ENCODE measurements around the gene AARSD1.

The AARSD1 gene

DNA sequence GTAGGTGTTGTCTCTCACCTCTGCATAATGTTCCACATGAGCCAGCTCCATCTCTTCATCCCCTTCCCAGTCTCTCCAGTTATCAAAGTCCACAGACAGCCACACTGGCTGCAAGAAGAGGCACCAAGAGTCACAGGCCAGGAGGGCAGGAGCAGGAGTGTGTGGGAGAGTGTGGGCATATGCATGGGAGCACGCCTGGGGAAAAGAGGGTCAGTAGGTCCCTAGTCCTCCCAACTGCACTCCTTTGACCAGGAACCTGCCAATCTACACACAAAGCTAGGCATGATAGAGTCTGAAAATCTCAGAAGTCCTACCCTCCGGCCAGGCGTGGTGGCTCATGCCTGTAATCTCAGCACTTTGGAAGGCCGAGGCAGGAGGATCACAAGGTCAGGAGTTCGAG lies 7.3 kb upstream of the AARSD1 start:
- TF ChIP-seq, protein P1, sequence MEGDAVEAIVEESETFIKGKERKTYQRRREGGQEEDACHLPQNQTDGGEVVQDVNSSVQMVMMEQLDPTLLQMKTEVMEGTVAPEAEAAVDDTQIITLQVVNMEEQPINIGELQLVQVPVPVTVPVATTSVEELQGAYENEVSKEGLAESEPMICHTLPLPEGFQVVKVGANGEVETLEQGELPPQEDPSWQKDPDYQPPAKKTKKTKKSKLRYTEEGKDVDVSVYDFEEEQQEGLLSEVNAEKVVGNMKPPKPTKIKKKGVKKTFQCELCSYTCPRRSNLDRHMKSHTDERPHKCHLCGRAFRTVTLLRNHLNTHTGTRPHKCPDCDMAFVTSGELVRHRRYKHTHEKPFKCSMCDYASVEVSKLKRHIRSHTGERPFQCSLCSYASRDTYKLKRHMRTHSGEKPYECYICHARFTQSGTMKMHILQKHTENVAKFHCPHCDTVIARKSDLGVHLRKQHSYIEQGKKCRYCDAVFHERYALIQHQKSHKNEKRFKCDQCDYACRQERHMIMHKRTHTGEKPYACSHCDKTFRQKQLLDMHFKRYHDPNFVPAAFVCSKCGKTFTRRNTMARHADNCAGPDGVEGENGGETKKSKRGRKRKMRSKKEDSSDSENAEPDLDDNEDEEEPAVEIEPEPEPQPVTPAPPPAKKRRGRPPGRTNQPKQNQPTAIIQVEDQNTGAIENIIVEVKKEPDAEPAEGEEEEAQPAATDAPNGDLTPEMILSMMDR (IDR thresholded peaks at IDR 0.05), result no peak
- Histone ChIP-seq H3K36me3 (ENCODE audit: control insufficient read depth, insufficient read depth, low read length) (no peaks in the 10 kb centered on the region), H3K27me3 (ENCODE audit: control insufficient read depth, insufficient read depth, low read length) (no peaks in the 10 kb centered on the region), H3K4me3 (ENCODE audit: low read depth, low read length) (no peak overlapping the region), H3K4me1 (no peaks in the 10 kb centered on the region), H3K27ac (no peak overlapping the region), H3K4me2 (ENCODE audit: low read length) (no peak overlapping the region), H2AFZ (no peak overlapping the region), H3K9ac (no peak overlapping the region), H3K79me2 (no peaks in the 10 kb centered on the region), H3K9me3 (ENCODE audit: control insufficient read depth, low read length) (no peaks in the 10 kb centered on the region)

DNA sequence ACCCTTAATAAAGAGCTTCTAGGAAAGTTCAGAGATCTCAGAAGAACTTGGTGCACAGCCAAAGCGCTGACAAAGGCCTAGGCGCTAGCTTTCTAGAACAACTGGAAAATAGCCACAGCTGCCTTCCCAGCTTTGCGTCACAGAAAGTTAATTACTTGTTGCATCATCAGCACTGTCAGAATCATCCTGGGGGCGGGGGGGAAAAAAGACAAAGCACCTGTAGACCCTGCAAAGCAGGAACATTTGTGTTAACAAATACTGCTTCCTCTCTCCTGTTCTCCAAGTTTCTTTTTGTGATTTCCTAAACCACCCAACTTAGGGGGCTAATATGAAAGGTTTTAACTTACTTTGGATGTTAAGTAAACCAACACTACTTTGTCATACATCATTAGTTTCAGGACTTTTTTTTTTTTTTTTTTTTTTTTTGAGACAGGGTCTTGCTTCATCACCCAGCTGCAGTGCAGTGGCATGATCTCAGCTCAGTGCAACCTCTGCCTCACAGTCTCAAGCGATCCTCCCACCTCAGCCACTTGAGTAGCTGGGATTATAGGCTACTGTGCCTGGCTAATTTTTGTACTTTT lies 4.8 kb upstream of the AARSD1 start:
- no peaks in the 10 kb centered on the region for H3K4me1 ChIP-seq
- no peaks in the 10 kb centered on the region for H3K27me3 ChIP-seq (ENCODE audit: control insufficient read depth, insufficient read depth, low read length)
- no peaks in the 10 kb centered on the region for H3K9me3 ChIP-seq (ENCODE audit: control insufficient read depth, low read length)
- H3K9ac ChIP-seq, result no peak overlapping the region
- no peaks in the 10 kb centered on the region for H3K36me3 ChIP-seq (ENCODE audit: control insufficient read depth, insufficient read depth, low read length)
- H3K79me2 ChIP-seq, result no peaks in the 10 kb centered on the region
- no peak overlapping the region for H3K27ac ChIP-seq
- H3K4me2 ChIP-seq (ENCODE audit: low read length), result no peak overlapping the region
- no peak overlapping the region for H2AFZ ChIP-seq
- no peak overlapping the region for H3K4me3 ChIP-seq (ENCODE audit: low read depth, low read length)
- TF ChIP-seq, protein P1 (IDR thresholded peaks at IDR 0.05), result no peak

DNA sequence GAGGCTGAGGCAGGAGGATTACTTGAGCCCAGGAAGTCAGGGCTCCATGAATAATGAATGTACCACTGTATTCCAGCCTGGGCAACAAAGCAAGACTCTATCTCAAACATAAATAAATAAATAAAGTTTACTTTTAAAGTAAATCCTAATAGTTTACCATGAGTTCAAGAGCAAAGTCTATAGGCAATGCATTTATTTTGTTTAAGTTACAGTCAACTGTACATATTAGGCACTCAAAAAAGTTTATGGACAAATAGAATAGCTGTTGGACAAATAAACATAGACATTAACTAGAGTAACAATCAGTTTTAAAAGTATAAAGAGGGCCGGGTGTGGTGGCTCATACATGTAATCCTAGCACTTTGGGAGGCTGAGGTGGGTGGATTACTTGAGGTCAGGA lies 3.7 kb upstream of the AARSD1 start:
- no peak overlapping the region for H3K9ac ChIP-seq
- TF ChIP-seq, protein P1 (IDR thresholded peaks at IDR 0.05), result no peak

DNA sequence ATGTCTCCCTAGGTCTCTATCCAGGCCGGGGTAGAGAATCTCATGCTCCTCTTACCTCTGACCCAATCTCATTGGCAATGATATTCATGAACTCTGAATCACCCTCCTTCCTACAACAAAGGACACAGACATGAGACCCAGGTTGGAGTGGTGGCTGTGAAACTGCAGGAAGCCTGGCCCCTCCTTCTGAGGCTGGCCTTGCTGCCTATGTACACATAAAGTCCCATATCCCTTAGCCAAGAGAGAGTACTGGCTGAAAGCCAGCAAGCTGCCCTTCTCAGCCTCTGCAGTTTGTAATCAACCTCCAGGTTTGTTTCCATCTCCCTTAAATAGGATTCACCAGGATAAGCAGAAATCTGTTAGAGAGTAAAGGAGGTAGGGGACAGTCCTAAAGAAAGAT lies 10.6 kb downstream of the AARSD1 start:
- no peak overlapping the region for H3K4me3 ChIP-seq (ENCODE audit: low read depth, low read length)
- no peak overlapping the region for H3K9ac ChIP-seq
- H3K27ac ChIP-seq, result no peak overlapping the region
- H3K36me3 ChIP-seq (ENCODE audit: control insufficient read depth, insufficient read depth, low read length), result no peaks in the 10 kb centered on the region
- TF ChIP-seq, protein P1 (IDR thresholded peaks at IDR 0.05), result no peak
- no peak overlapping the region for H2AFZ ChIP-seq
- no peaks in the 10 kb centered on the region for H3K4me1 ChIP-seq
- H3K79me2 ChIP-seq, result no peaks in the 10 kb centered on the region
- H3K9me3 ChIP-seq (ENCODE audit: control insufficient read depth, low read length), result no peaks in the 10 kb centered on the region
- H3K4me2 ChIP-seq (ENCODE audit: low read length), result no peak overlapping the region
- no peaks in the 10 kb centered on the region for H3K27me3 ChIP-seq (ENCODE audit: control insufficient read depth, insufficient read depth, low read length)

More for the DNA sequence above, 3.7 kb upstream of the AARSD1 start:
- Histone ChIP-seq H3K4me1 (no peaks in the 10 kb centered on the region), H3K4me3 (ENCODE audit: low read depth, low read length) (no peak overlapping the region), H3K9me3 (ENCODE audit: control insufficient read depth, low read length) (no peaks in the 10 kb centered on the region), H3K79me2 (no peaks in the 10 kb centered on the region), H2AFZ (no peak overlapping the region), H3K4me2 (ENCODE audit: low read length) (no peak overlapping the region), H3K27me3 (ENCODE audit: control insufficient read depth, insufficient read depth, low read length) (no peaks in the 10 kb centered on the region), H3K27ac (no peak overlapping the region), H3K36me3 (ENCODE audit: control insufficient read depth, insufficient read depth, low read length) (no peaks in the 10 kb centered on the region)

DNA sequence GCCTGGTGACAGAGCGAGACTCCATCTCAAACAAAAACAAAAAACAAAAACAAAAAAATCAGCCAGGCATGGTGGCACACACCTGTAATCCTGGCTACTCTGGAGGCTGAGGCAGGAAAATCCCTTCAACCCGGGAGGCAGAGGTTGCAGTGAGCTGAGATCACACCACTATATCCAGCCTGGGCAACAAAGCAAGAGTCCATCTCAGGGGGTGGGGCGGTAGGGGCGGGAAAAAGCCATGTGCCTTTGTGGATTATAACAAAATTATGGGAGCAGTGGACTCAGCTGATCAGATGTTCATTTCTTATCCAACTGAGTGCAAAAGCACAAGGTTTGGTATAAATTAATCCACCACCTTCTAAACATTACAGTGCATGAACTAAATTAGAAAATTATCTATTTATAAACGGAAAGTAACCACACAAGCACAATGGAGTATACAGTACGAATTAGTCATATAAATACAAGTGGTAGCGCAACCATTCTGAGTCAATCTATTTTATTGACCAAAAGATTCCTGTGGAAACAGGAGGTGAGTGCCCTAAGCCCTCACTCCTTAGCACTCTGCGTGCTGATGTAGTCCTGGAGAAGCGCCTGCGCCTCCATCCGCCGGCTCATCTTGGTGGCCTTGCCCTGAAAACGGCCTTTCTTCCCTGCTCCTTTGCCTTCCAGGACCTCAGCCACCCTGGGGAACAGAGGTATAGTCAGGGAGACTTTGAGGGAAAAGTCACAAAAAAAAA lies 14.0 kb downstream of the AARSD1 start:
- Histone ChIP-seq H3K36me3 (ENCODE audit: control insufficient read depth, insufficient read depth, low read length) (no peaks in the 10 kb centered on the region), H3K79me2 (no peaks in the 10 kb centered on the region)

More for the DNA sequence above, 14.0 kb downstream of the AARSD1 start:
- Histone ChIP-seq H3K9ac (no peak overlapping the region), H3K4me1 (no peaks in the 10 kb centered on the region), H3K9me3 (ENCODE audit: control insufficient read depth, low read length) (no peaks in the 10 kb centered on the region), H3K4me3 (ENCODE audit: low read depth, low read length) (no peak overlapping the region), H3K27me3 (ENCODE audit: control insufficient read depth, insufficient read depth, low read length) (no peaks in the 10 kb centered on the region), H3K27ac (no peak overlapping the region), H2AFZ (no peak overlapping the region), H3K4me2 (ENCODE audit: low read length) (no peak overlapping the region)
- TF ChIP-seq, protein P1 (IDR thresholded peaks at IDR 0.05), result no peak
